Measurements from ENCODE around the gene E2F3.
A peak's percentile ranks its signal among the peaks of the same experiment; 100 is the strongest.

E2F3 gene

DNA sequence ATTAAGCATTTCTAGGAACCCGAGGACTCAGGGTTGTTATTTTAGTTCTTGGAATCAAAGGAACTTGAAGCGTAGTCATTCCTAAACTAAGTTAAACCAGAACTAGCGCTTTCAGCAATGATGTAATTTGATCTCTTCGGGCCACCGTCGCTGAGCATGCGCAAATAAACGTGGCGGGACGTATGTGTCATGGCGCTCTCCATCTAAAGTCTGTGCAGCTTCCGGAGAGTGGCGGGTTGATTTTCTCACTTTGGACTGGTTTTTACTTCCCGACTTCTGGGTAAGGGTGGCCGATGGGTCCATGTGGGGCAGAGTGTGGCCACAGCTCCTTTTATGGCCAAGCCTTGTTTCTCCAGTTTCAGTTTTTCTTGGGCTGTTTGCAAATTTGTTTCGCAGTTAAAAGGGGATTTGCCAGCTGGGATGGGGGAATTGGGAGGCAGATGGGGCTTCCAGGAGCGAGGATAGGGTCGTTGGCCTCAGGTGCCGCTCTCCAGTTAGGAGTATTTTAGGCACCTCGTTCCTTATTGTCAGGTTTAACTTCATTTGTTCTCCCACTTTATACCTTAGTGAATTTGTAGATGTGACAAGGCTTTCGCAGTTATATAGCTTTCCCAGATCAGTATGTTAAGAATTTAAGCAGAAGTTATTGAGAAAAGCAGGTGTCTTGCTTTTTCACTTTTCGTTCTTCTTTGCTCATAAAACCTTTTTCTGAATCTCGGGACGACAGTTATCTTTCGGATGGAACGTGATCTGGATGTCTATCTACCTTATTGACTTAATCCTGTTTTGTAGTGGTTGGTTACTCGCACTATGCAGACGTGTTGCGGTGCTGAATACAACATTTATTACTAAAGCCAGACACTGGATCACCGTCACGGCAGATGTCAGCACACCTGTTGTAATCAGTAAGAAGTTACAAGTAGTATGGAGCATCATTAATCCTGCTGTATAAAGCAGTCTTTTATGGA lies 132.9 kb downstream of the E2F3 start, which contains the start of gene CDKAL1:
TSS of gene CDKAL1 (plus strand) at position 163 of the 968 bp plus-strand sequence. CDS start 11,894 bp downstream, outside the sequence.
- Histone ChIP-seq H3K4me3 (ENCODE audit: low read depth, low read length) (peak within 1 kb of the TSS; percentile 84), H3K36me3 (ENCODE audit: control insufficient read depth in 2 of 2, insufficient read depth in 1 of 2, low read length in 2 of 2) (peaks cover 0 to 9% of the 10 kb centered on the region in 2 experiments; a peak in 1 of 3 replicates), H3K9me3 (ENCODE audit: control insufficient read depth, insufficient read depth, low read depth, low read length) (no peaks in the 10 kb centered on the region), H3K4me1 (ENCODE audit: control insufficient read depth, insufficient read depth, low read length) (no peaks in the 10 kb centered on the region), H3K27ac (ENCODE audit: extremely low read depth, low read depth, low read length) (peak within 1 kb of the TSS; percentile 72)
- POLR2A ChIA-PET, result interaction anchor here (0.9 to 2.2 kb wide), 6 partner anchors 130 to 1059 kb away, joined by 3 to 6 read pairs (median 3); partner anchors contain the start of genes E2F3 and SOX4
- CTCF ChIA-PET, result interaction anchor here (0.6 to 1.5 kb wide), 3 partner anchors 13 to 134 kb away, joined by 3 to 4 read pairs (median 3); no protein-coding TSS in a partner anchor
- TF ChIP-seq ZNF140 (tag by site-specific recombination; IDR thresholded peaks at IDR 0.05) (no peak), ZNF2 (tag by site-specific recombination; IDR thresholded peaks at IDR 0.05) (peak; percentile 58; the same call in 1 of the 2 replicates), OSR2 (tag by site-specific recombination; IDR thresholded peaks at IDR 0.05) (0 out of 2 replicates have a peak, but pooled peaks have one; percentile 15), SP7 (tag by site-specific recombination; IDR thresholded peaks at IDR 0.05) (peak; percentile 25; the same call in 1 of the 2 replicates), ZNF391 (tag by site-specific recombination; IDR thresholded peaks at IDR 0.05; ENCODE audit: borderline replicate concordance, low read depth) (peak; percentile 57; the same call in 1 of the 2 replicates), ZNF133 (tag by site-specific recombination; IDR thresholded peaks at IDR 0.05) (no peak), ZNF248 (tag by site-specific recombination; IDR thresholded peaks at IDR 0.05) (no peak), ZNF10 (tag by site-specific recombination; IDR thresholded peaks at IDR 0.05) (no peak), RBAK (tag by site-specific recombination; IDR thresholded peaks at IDR 0.05) (no peak), ZNF169 (tag by site-specific recombination; IDR thresholded peaks at IDR 0.05) (no peak), ZNF510 (tag by site-specific recombination; IDR thresholded peaks at IDR 0.05; ENCODE audit: insufficient replicate concordance) (no peak), ZNF677 (tag by site-specific recombination; IDR thresholded peaks at IDR 0.05) (no peak), ZNF394 (tag by site-specific recombination; IDR thresholded peaks at IDR 0.05; ENCODE audit: borderline replicate concordance) (peak; percentile 20; the same call in 1 of the 2 replicates), SCRT2 (tag by site-specific recombination; IDR thresholded peaks at IDR 0.05) (peak; percentile 96), ZFP37 (tag by site-specific recombination; IDR thresholded peaks at IDR 0.05) (peak; percentile 81), IKZF3 (tag by site-specific recombination; IDR thresholded peaks at IDR 0.05) (no peak; the same call in 1 of the 2 replicates), ZNF629 (tag by site-specific recombination; IDR thresholded peaks at IDR 0.05) (peak; percentile 50; the same call in 1 of the 2 replicates), ZNF335 (tag by site-specific recombination; conservative IDR thresholded peaks at IDR 0.05) (peak; percentile 71), ZNF341 (tag by site-specific recombination; IDR thresholded peaks at IDR 0.05; ENCODE audit: low read depth) (no peak), ZNF610 (tag by site-specific recombination; IDR thresholded peaks at IDR 0.05; ENCODE audit: borderline replicate concordance) (peak; percentile 40; the same call in 1 of the 2 replicates), ZSCAN30 (tag by site-specific recombination; IDR thresholded peaks at IDR 0.05) (0 out of 2 replicates have a peak, but pooled peaks have one; percentile 40), ZNF416 (tag by site-specific recombination; IDR thresholded peaks at IDR 0.05) (no peak), ZNF658 (tag by site-specific recombination; IDR thresholded peaks at IDR 0.05) (no peak), ZBTB20 (tag by site-specific recombination; IDR thresholded peaks at IDR 0.05) (peak; percentile 67; the same call in 1 of the 2 replicates), BCL11A (tag by site-specific recombination; IDR thresholded peaks at IDR 0.05; ENCODE audit: low read depth) (no peak), ZNF558 (tag by site-specific recombination; IDR thresholded peaks at IDR 0.05) (0 out of 2 replicates have a peak, but pooled peaks have one; percentile 3)
- TF ChIP-seq, protein P1, sequence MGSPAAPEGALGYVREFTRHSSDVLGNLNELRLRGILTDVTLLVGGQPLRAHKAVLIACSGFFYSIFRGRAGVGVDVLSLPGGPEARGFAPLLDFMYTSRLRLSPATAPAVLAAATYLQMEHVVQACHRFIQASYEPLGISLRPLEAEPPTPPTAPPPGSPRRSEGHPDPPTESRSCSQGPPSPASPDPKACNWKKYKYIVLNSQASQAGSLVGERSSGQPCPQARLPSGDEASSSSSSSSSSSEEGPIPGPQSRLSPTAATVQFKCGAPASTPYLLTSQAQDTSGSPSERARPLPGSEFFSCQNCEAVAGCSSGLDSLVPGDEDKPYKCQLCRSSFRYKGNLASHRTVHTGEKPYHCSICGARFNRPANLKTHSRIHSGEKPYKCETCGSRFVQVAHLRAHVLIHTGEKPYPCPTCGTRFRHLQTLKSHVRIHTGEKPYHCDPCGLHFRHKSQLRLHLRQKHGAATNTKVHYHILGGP (tag by site-specific recombination; IDR thresholded peaks at IDR 0.05), result peak; percentile 89
- TF ChIP-seq, protein P2, sequence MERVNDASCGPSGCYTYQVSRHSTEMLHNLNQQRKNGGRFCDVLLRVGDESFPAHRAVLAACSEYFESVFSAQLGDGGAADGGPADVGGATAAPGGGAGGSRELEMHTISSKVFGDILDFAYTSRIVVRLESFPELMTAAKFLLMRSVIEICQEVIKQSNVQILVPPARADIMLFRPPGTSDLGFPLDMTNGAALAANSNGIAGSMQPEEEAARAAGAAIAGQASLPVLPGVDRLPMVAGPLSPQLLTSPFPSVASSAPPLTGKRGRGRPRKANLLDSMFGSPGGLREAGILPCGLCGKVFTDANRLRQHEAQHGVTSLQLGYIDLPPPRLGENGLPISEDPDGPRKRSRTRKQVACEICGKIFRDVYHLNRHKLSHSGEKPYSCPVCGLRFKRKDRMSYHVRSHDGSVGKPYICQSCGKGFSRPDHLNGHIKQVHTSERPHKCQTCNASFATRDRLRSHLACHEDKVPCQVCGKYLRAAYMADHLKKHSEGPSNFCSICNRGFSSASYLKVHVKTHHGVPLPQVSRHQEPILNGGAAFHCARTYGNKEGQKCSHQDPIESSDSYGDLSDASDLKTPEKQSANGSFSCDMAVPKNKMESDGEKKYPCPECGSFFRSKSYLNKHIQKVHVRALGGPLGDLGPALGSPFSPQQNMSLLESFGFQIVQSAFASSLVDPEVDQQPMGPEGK (tag by site-specific recombination; IDR thresholded peaks at IDR 0.05), result 0 out of 2 replicates have a peak, but pooled peaks have one; percentile 23
- TF ChIP-seq, protein P3, sequence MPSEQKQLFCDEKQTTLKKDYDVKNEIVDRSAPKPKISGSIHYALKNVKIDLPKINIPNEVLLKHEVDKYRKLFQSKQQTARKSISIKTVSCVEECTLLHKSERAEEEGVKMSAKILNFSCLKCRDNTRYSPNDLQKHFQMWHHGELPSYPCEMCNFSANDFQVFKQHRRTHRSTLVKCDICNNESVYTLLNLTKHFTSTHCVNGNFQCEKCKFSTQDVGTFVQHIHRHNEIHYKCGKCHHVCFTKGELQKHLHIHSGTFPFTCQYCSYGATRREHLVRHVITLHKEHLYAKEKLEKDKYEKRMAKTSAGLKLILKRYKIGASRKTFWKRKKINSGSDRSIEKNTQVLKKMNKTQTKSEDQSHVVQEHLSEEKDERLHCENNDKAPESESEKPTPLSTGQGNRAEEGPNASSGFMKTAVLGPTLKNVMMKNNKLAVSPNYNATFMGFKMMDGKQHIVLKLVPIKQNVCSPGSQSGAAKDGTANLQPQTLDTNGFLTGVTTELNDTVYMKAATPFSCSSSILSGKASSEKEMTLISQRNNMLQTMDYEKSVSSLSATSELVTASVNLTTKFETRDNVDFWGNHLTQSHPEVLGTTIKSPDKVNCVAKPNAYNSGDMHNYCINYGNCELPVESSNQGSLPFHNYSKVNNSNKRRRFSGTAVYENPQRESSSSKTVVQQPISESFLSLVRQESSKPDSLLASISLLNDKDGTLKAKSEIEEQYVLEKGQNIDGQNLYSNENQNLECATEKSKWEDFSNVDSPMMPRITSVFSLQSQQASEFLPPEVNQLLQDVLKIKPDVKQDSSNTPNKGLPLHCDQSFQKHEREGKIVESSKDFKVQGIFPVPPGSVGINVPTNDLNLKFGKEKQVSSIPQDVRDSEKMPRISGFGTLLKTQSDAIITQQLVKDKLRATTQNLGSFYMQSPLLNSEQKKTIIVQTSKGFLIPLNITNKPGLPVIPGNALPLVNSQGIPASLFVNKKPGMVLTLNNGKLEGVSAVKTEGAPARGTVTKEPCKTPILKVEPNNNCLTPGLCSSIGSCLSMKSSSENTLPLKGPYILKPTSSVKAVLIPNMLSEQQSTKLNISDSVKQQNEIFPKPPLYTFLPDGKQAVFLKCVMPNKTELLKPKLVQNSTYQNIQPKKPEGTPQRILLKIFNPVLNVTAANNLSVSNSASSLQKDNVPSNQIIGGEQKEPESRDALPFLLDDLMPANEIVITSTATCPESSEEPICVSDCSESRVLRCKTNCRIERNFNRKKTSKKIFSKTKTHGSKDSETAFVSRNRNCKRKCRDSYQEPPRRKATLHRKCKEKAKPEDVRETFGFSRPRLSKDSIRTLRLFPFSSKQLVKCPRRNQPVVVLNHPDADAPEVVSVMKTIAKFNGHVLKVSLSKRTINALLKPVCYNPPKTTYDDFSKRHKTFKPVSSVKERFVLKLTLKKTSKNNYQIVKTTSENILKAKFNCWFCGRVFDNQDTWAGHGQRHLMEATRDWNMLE (tag by site-specific recombination; conservative IDR thresholded peaks at IDR 0.05; ENCODE audit: low read depth), result peak; percentile 77
